AG10803 (cell line): ENCODE measurements around the gene FABP3.

Experiments
- DNase-seq: peaks from one replicate; pipeline ENCODE4 v3.0.0; 2010; ENCODE audit warnings: low read depth
- H3K4me3 ChIP-seq: 2 replicates; pipeline ENCODE4 v1.5.1; 2011; ENCODE audit warnings: mild to moderate bottlenecking, low read length, control low read depth
- CTCF ChIP-seq: conservative IDR thresholded peaks from 2 replicates; pipeline ENCODE4 v1.5.1; 2011; ENCODE audit warnings: mild to moderate bottlenecking, low read length, control low read depth, inconsistent platforms

FABP3 gene

GRCh38 chr1:31362032-31362431 lies 10.8 kb downstream of the FABP3 start:
- no peak for DNase-seq
- no peak for TF ChIP-seq CTCF
- H3K4me3 ChIP-seq, result no peak overlapping the region

GRCh38 chr1:31361607-31362006 lies 11.3 kb downstream of the FABP3 start:
- no peak overlapping the region for H3K4me3 ChIP-seq
- TF ChIP-seq CTCF, result no peak
- DNase-seq, result no peak

- TF ChIP-seq CTCF, result no peak
- DNase-seq, result no peak
- no peak overlapping the region for H3K4me3 ChIP-seq
These were observed 16.4 kb downstream of the FABP3 start for GRCh38 chr1:31356427-31356826.

- DNase-seq, result no peak
- no peak overlapping the region for H3K4me3 ChIP-seq
- no peak for TF ChIP-seq CTCF
These were observed 18.6 kb downstream of the FABP3 start for GRCh38 chr1:31354283-31354682.

- no peak overlapping the region for H3K4me3 ChIP-seq
- no peak for DNase-seq
- no peak for TF ChIP-seq CTCF
These were observed 24.4 kb downstream of the FABP3 start for GRCh38 chr1:31348449-31348848.

GRCh38 chr1:31346785-31347184 lies 26.1 kb downstream of the FABP3 start:
- no peak for TF ChIP-seq CTCF
- no peak for DNase-seq

GRCh38 chr1:31345635-31346034 lies 27.2 kb downstream of the FABP3 start:
- no peak for DNase-seq
- no peak for TF ChIP-seq CTCF
- H3K4me3 ChIP-seq, result no peak overlapping the region

More at GRCh38 chr1:31346785-31347184, 26.1 kb downstream of the FABP3 start:
- H3K4me3 ChIP-seq, result no peak overlapping the region
